Germinal center (tissue), 1 donor: ENCODE measurements around the gene RBM17.
"Not testable (repeated sequence)": the region's sequence is repeated elsewhere in the genome, so short reads cannot be mapped to it uniquely, and the experiment has no call there.

Experiments used
- DNase-seq: peaks from one replicate; pipeline ENCODE4 v3.0.0; 2012; ENCODE audit warnings: mixed read lengths, low spot score

RBM17 gene

GRCh38 chr10:6112893-6113292 lies 24.1 kb downstream of the RBM17 start:
- DNase-seq, result no peak

DNA sequence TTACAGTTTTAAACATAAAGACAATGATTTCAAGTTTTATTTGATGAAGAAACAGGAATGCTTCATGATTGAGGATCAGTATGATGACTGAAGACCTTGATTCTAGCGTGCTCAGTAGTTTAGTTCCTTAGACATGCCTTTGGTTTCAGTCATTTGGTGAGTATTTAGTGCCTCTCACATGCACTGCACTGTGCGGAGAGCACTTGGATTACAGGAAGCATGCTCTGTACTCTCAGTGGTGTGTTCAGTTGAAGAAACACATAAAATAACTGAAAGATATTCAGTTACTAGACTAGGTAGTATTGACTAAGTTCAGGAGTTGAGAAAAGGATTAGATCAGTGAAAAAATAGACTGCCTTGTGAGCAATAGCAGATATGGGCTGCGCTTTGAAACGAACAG lies 25.5 kb downstream of the RBM17 start:
- DNase-seq, result no peak

GRCh38 chr10:6114805-6115341 lies 26.0 kb downstream of the RBM17 start:
- DNase-seq, result no peak

DNA sequence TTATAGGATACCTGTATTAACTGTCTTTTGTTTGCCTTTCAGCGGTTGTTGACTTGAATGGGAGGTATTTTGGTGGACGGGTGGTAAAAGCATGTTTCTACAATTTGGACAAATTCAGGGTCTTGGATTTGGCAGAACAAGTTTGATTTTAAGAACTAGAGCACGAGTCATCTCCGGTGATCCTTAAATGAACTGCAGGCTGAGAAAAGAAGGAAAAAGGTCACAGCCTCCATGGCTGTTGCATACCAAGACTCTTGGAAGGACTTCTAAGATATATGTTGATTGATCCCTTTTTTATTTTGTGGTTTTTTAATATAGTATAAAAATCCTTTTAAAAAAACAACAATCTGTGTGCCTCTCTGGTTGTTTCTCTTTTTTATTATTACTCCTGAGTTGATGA lies 26.6 kb downstream of the RBM17 start:
- no peak for DNase-seq

DNA sequence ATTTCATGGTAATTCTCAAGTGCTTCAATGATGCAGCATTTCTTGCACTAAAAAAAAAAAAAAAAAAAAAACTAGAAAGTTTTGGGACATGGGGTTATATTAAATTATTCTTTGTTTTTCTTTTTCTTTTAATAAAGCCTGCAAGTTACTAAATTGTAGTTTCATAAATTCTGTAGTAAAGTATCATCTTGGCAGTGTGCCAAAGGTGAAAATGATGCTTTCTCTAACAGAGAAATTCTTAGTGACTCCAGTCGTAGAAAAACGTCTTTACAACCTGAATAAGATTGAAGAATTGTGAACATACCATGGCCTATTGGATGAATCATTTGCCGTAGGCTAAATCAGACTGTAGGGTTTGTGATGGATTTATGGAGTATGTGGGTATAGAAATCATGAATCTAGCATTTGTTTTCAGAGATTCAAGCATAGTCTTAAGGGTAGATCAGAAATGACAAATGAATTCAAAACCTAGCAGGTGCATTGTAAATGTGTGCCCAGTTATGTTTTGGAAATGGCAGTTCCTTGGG lies 27.1 kb downstream of the RBM17 start:
- DNase-seq, result no peak

DNA sequence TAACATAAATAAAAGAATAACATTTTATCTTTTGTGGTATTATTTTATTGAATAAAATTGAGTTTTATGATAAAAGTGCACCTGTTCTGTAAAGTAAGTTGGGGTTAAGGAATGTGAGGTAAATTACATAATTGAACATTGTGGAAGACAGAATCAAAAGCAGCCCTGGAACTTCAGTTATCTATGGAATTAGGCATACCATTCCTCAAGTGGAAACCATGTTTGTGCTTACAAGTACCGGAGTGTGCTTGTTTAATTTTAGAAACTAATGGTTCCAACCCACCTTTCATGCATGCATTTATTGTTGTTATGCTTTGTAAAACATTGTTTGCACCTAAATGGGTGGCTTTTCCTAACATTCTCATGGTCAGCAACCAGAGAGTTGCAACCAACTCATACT lies 28.0 kb downstream of the RBM17 start:
- no peak for DNase-seq

- DNase-seq, result no peak
These were observed 28.9 kb downstream of the RBM17 start for GRCh38 chr10:6117711-6118110.

DNA sequence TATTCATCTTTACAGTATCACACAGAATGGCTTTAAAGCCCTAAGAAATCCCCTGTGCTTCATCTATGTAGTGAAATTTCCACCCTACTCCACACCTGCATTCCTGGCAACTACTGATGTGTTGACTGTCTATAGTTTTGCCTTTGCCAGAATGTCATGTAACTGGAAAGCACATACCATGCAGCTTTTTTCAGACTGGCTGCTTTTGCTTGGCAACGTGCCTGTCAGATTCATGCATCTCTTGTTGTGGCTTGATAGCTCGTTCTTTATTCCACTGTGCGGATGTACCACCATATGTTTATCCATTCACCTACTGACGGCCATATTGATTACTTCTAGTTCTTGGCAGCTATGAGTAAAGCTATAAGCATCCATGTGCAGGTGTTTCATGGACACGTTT lies 30.6 kb downstream of the RBM17 start:
- DNase-seq, result no peak

GRCh38 chr10:6119962-6120361 lies 31.1 kb downstream of the RBM17 start:
- no peak for DNase-seq

GRCh38 chr10:6120691-6121090 lies 31.9 kb downstream of the RBM17 start:
- no peak for DNase-seq

GRCh38 chr10:6121146-6121545 lies 32.3 kb downstream of the RBM17 start:
- DNase-seq, result no peak

DNA sequence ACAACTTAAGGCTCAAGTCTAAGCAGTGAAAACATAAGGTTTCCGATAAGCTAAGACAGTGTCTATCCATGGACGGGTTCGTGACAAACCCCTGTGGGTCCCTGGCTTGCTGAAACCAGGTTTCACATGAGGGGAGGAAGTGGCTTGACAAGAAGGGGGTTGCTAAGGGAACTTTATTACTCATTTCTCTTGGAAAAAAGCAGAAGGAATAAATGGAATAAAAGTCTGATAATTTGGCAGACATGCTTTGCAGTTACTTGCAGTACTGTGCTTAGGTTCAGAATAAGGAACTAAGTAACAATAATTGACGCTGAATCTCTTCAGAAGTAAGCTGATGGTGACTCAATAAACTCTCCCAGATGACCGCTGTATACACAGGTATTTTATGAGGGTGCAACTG lies 34.7 kb downstream of the RBM17 start:
- no peak for DNase-seq

- DNase-seq, result no peak
These were observed 35.8 kb downstream of the RBM17 start for GRCh38 chr10:6124666-6125065.

DNA sequence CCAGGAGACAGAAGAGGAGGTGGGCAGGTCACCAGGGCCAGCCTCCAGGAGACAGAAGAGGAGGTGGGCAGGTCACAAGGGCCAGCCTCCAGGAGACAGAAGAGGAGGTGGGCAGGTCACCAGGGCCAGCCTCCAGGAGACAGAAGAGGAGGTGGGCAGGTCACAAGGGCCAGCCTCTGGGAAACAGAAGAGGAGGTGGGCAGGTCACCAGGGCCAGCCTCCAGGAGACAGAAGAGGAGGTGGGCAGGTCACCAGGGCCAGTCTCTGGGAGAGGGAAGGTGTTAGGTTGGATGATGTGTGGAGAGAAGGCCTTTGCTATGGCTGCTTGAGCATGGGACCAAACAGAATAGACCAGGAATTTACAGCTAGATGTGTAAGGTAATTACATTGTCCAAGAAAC lies 38.6 kb downstream of the RBM17 start:
- not testable (repeated sequence) for DNase-seq

- DNase-seq, result no peak
These were observed 39.3 kb downstream of the RBM17 start for GRCh38 chr10:6128087-6128486.

GRCh38 chr10:6128591-6129251 lies 39.9 kb downstream of the RBM17 start:
- no peak for DNase-seq

DNA sequence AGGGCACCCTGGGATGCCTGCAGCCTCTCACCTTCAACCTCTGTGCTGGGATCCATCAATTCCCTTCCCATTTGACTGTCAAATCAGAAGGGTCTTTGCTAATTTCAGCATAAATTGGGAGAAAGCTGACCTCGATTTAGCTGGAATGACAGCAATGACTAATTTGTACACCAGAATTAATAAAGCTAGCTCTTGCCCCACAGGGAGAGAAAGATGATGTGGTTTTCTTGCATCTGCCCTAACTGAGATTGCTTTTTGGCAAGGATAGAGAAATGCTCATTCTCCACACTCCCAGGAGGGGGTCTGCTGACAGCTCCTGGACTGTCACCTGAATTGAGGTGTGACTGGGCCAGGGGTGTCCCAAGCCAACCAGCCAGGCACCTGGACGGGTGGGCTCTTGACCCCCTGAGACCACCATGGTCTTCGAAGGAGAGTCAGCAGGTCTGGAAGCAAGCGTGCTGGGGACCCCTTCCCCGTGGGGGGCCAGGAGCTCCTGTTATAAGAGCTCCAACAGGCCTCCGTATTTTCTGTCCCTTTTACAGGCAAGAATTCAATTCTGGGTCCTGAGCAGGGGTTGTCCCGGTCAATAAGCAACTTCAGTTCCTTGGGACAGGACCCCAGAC lies 42.1 kb downstream of the RBM17 start:
- no peak for DNase-seq

DNA sequence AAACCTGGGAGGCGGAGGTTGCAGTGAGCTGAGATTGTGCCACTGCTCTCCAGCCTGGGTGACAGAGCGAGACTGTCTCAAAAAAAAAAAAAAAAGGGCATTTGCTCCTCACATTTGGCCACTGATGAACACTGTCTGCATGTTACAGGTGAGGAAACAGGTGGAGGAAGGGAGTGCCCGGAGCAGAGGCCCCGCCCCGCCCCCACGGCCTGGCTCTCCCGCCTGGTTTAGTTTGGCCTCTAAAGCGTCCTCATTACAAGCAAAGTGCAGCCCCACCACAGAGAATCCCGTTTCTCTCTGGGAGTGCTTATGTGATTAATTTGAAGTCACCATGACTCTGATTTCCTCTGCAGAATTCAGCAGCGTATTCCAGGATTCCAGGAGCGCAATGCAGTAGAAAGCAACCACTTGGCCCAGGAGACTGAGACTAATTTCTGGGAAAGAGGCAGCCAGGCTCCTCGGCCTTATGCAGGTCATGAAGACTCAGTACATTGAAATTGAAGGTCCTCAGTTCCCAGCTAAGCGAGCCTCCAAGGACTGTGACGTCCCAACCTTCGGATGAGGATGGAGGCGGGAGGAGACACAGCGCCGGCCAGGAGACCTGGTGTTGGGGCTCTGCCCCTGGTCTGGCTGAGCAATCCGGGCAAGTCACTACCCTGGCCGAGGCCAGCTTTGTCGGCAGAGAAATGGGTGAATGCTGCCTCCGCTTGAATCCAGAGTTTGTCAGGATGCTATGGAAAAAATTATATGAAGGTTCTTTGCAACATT lies 44.7 kb downstream of the RBM17 start:
- DNase-seq, result no peak

DNA sequence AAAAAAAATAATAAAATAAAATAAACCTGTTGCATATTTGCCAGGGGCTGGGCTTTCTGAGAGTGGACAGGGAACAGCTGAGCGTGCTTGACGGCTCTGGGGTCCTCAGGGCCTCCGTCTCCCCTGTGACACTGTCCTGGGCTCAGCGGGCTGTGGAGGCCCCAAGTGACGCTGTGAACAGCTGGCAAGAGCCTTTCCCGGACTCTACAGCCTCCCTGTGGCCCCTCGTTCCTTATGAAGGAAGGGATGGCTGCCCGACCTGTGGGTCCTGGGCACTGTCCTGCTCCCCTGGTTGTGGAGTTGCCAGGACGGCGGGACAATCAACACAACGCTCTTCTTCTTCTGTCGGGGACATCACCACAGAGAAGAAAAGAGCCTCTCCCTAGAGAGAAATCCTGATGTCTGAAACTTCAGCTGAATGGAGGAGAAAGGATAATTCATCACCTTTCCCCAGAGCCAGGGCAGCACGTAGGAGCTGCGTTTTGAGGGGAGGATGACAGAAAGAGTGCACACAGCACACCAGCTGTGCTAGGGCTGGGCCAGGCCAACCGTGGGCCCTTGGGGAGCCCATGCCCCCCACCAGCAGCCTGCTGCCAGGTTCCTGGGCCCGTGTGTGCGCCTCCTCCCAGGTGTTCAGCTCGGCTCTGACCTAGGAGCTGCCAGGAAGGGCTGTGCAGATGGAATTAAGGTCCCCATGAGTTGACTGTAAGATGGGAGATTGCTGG lies 45.4 kb downstream of the RBM17 start:
- no peak for DNase-seq

DNA sequence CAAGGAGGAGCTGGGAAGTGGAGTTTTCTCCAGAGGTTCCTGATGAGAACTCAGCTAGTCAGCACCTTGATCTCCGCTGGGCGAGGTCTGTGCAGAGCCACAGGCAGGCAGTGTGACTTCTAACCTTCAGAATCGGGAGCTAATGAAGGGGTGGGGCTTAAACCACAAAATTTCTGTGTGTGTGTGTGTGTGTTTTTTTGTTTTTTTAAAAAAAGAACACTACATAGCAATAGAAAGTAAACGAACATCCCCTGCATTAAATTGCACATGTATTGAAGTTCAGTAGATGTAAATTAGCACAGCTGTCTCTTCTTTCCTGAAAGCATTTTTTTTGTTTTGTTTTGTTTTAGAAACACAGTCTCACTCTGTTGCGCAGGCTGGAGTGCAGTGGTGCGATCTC lies 46.2 kb downstream of the RBM17 start:
- DNase-seq, result no peak

DNA sequence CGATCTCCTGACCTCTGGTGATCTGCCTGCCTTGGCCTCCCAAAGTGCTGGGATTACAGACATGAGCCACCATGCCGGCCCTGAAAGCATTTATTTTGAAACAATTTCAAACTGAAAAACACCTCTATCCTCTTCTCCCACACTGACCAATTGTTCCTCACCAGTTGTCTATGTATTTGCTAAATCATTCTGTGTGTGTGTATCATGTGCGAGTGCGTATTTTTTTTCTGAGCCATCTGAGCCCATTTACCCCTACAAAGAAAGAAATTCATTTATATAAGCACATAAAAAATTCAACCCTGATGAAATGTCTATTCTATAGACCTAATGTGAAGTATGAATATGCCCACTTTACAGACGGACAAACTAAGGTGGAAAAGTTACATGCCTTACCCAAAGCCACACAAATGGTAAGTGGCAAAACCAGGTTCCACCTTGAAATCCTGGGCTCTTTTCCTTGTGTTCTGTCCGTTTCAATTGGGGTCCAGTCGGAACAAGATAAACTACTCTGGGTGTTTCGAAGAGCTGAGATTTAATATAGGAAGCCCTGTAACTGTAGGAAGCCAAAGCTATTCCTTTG lies 46.8 kb downstream of the RBM17 start:
- no peak for DNase-seq
